ENCODE data around the gene NWD2. TPM values are rescaled to one million over a fixed set of nuclear protein-coding genes. Genes with fewer than 3 reads are reported as not detected.

NWD2 gene
- total and polyA plus RNA-seq, 10 of the 15 experiments (the other 5 are each of a cell fraction or from before 2014, with no cell fraction given): not detected

DNA sequence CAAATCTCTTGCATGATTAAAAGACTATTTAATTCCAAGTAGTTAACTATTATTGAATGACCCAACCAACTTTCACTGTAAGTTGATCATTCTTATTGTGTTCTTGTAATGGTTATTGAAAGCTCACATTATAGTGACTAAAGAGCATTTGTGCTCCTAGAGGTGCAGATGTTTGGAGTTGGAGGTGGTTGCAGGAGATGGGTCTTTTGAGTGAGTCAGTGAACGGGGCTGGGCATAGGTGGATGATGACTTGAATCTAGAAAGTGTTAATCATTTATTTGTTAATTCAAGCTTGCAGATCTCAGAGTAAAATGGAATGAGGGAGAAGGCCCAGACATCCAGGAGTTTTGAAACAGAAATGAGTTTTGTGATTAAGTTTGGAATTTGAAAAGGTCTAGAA is 13.7 kb downstream of the NWD2 start:
- H3K4me1 ChIP-seq (ENCODE audit: control insufficient read depth, insufficient read depth, low read length): no peaks in the 10 kb centered on the region
- ChIA-PET SMC1A (ENCODE audit: uncharacterized antibody, unreplicated experiment) (no interaction called here), RAD21 (ENCODE audit: unreplicated experiment) (no interaction called here), CTCF (no interaction called here), POLR2A (no interaction called here)
- DNase-seq (ENCODE audit: low read depth, low spot score) (no peak), FAIRE-seq (no peak), ATAC-seq (no peak)
- 0% methylated on average over 1 of the region's 1 CpG for WGBS (ENCODE audit: insufficient coverage, insufficient replicate concordance, low lambda C conversion rate, missing lambda C conversion rate)
- intact Hi-C loops (cut with micrococcal nuclease; ENCODE audit: unreplicated experiment): no loop called here
- no peaks in the 10 kb centered on the region for H3K9me3 ChIP-seq (replicated peaks; ENCODE audit: control insufficient read depth, insufficient read depth, low read length)
- no peaks in the 10 kb centered on the region for H3K36me3 ChIP-seq (ENCODE audit: control insufficient read depth in 2 of 2, insufficient read depth in 2 of 2, low read length in 1 of 2)
- no peak overlapping the region for H3K4me3 ChIP-seq
- no peaks in the 10 kb centered on the region for H3K79me2 ChIP-seq (ENCODE audit: control insufficient read depth, insufficient read depth, low read length)
- no peak overlapping the region for H3K4me2 ChIP-seq (ENCODE audit: control insufficient read depth, insufficient read depth)
- in situ Hi-C loops (cut with MboI): no loop called here
- no peak overlapping the region for H3K9ac ChIP-seq (ENCODE audit: control insufficient read depth, insufficient read depth, low read length)
- H4K20me1 ChIP-seq (ENCODE audit: control insufficient read depth, insufficient read depth): no peaks in the 10 kb centered on the region
- peaks cover 0 to 4% of the 10 kb centered on the region in 2 experiments; a peak in 2 of 4 replicates for H3K27me3 ChIP-seq (replicated peaks in 1 of 2; ENCODE audit: control insufficient read depth in 2 of 2, insufficient read depth in 2 of 2, low read length in 1 of 2)
- H2AFZ ChIP-seq (ENCODE audit: control insufficient read depth, low read depth, low read length): no peak overlapping the region
- no TSS peak for BruUV-seq (replicated peaks)
- H3K27ac ChIP-seq (ENCODE audit: control insufficient read depth, insufficient read depth): no peak overlapping the region
- no peak for TF ChIP-seq RCOR1 (conservative IDR thresholded peaks at IDR 0.05; ENCODE audit: low read depth, low read length)
- TF ChIP-seq SIN3A (IDR thresholded peaks at IDR 0.05; ENCODE audit: low read depth, low read length): no peak
- no peak for TF ChIP-seq RB1 (IDR thresholded peaks at IDR 0.05; ENCODE audit: borderline replicate concordance)
- TF ChIP-seq SUPT20H (IDR thresholded peaks at IDR 0.05; ENCODE audit: borderline replicate concordance, control insufficient read depth, low read depth, low read length): no peak
- no peak for TF ChIP-seq FOXM1 (IDR thresholded peaks at IDR 0.05; ENCODE audit: low read depth, low read length)
- TF ChIP-seq JUNB (IDR thresholded peaks at IDR 0.05): no peak
- no peak for TF ChIP-seq RAD51 (IDR thresholded peaks at IDR 0.05)
- TF ChIP-seq NRF1 (conservative IDR thresholded peaks at IDR 0.05; ENCODE audit: low read depth, low read length): no peak
- TF ChIP-seq, protein P1, sequence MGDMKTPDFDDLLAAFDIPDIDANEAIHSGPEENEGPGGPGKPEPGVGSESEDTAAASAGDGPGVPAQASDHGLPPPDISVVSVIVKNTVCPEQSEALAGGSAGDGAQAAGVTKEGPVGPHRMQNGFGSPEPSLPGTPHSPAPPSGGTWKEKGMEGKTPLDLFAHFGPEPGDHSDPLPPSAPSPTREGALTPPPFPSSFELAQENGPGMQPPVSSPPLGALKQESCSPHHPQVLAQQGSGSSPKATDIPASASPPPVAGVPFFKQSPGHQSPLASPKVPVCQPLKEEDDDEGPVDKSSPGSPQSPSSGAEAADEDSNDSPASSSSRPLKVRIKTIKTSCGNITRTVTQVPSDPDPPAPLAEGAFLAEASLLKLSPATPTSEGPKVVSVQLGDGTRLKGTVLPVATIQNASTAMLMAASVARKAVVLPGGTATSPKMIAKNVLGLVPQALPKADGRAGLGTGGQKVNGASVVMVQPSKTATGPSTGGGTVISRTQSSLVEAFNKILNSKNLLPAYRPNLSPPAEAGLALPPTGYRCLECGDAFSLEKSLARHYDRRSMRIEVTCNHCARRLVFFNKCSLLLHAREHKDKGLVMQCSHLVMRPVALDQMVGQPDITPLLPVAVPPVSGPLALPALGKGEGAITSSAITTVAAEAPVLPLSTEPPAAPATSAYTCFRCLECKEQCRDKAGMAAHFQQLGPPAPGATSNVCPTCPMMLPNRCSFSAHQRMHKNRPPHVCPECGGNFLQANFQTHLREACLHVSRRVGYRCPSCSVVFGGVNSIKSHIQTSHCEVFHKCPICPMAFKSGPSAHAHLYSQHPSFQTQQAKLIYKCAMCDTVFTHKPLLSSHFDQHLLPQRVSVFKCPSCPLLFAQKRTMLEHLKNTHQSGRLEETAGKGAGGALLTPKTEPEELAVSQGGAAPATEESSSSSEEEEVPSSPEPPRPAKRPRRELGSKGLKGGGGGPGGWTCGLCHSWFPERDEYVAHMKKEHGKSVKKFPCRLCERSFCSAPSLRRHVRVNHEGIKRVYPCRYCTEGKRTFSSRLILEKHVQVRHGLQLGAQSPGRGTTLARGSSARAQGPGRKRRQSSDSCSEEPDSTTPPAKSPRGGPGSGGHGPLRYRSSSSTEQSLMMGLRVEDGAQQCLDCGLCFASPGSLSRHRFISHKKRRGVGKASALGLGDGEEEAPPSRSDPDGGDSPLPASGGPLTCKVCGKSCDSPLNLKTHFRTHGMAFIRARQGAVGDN (IDR thresholded peaks at IDR 0.05): no peak
- TF ChIP-seq STAT1 (conservative IDR thresholded peaks at IDR 0.05): no peak
- TF ChIP-seq WRNIP1 (IDR thresholded peaks at IDR 0.05; ENCODE audit: borderline replicate concordance, low read depth, low read length): no peak
- no peak for TF ChIP-seq EP300 (IDR thresholded peaks at IDR 0.05; ENCODE audit: borderline replicate concordance in 1 of 2, control insufficient read depth in 1 of 2, low read depth in 2 of 2, low read length in 2 of 2)
- TF ChIP-seq ZNF274 (IDR thresholded peaks at IDR 0.05; ENCODE audit: insufficient read depth, insufficient read length): no peak
- TF ChIP-seq, protein P2, sequence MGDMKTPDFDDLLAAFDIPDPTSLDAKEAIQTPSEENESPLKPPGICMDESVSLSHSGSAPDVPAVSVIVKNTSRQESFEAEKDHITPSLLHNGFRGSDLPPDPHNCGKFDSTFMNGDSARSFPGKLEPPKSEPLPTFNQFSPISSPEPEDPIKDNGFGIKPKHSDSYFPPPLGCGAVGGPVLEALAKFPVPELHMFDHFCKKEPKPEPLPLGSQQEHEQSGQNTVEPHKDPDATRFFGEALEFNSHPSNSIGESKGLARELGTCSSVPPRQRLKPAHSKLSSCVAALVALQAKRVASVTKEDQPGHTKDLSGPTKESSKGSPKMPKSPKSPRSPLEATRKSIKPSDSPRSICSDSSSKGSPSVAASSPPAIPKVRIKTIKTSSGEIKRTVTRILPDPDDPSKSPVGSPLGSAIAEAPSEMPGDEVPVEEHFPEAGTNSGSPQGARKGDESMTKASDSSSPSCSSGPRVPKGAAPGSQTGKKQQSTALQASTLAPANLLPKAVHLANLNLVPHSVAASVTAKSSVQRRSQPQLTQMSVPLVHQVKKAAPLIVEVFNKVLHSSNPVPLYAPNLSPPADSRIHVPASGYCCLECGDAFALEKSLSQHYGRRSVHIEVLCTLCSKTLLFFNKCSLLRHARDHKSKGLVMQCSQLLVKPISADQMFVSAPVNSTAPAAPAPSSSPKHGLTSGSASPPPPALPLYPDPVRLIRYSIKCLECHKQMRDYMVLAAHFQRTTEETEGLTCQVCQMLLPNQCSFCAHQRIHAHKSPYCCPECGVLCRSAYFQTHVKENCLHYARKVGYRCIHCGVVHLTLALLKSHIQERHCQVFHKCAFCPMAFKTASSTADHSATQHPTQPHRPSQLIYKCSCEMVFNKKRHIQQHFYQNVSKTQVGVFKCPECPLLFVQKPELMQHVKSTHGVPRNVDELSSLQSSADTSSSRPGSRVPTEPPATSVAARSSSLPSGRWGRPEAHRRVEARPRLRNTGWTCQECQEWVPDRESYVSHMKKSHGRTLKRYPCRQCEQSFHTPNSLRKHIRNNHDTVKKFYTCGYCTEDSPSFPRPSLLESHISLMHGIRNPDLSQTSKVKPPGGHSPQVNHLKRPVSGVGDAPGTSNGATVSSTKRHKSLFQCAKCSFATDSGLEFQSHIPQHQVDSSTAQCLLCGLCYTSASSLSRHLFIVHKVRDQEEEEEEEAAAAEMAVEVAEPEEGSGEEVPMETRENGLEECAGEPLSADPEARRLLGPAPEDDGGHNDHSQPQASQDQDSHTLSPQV (IDR thresholded peaks at IDR 0.05): no peak
- no peak for TF ChIP-seq YBX1 (IDR thresholded peaks at IDR 0.05)
- no peak for TF ChIP-seq SMAD5 (IDR thresholded peaks at IDR 0.05; ENCODE audit: low read depth)
- TF ChIP-seq MXI1 (IDR thresholded peaks at IDR 0.05; ENCODE audit: low read depth, low read length): no peak
